Measurements from ENCODE around the gene MRRF. TPM values are rescaled to one million over a fixed set of nuclear protein-coding genes. Genes with fewer than 3 reads are reported as not detected.
A peak's percentile ranks its signal among the peaks of the same experiment; 100 is the strongest.
"Not testable (repeated sequence)": the region's sequence is repeated elsewhere in the genome, so short reads cannot be mapped to it uniquely, and the experiment has no call there.

Gene MRRF
- polyA plus RNA-seq, 4 donors: 36.6 to 47.0 (median 44.4) TPM

GRCh38 chr9:122349201-122349600, 84.5 kb downstream of the MRRF start:
- DNase-seq (ENCODE audit: low read depth in 4 of 4, low spot score in 2 of 4): no peak

GRCh38 chr9:122350577-122351355, 86.1 kb downstream of the MRRF start:
- DNase-seq (ENCODE audit: low read depth in 4 of 4, low spot score in 2 of 4): peak in 1 of 4 donors; percentile 54

GRCh38 chr9:122354536-122355199, 90.0 kb downstream of the MRRF start:
- no peak for DNase-seq (ENCODE audit: low read depth in 4 of 4, low spot score in 2 of 4)

- DNase-seq (ENCODE audit: low read depth in 4 of 4, low spot score in 2 of 4): no peak
Measured at GRCh38 chr9:122355336-122355875, 90.7 kb downstream of the MRRF start.

- no peak for DNase-seq (ENCODE audit: low read depth in 4 of 4, low spot score in 2 of 4)
Measured at GRCh38 chr9:122356627-122357026, 91.9 kb downstream of the MRRF start.

- no peak for DNase-seq (ENCODE audit: low read depth in 4 of 4, low spot score in 2 of 4)
Measured at GRCh38 chr9:122360891-122361290, 96.2 kb downstream of the MRRF start.

GRCh38 chr9:122363131-122363530, 98.4 kb downstream of the MRRF start:
- DNase-seq (ENCODE audit: low read depth in 4 of 4, low spot score in 2 of 4): not testable (repeated sequence)

GRCh38 chr9:122364117-122364782, 99.6 kb downstream of the MRRF start:
- no peak for DNase-seq (ENCODE audit: low read depth in 4 of 4, low spot score in 2 of 4)

GRCh38 chr9:122364783-122365150, 100.1 kb downstream of the MRRF start:
- no peak for DNase-seq (ENCODE audit: low read depth in 4 of 4, low spot score in 2 of 4)

GRCh38 chr9:122366074-122366660, 101.5 kb downstream of the MRRF start:
- no peak for DNase-seq (ENCODE audit: low read depth in 4 of 4, low spot score in 2 of 4)

- DNase-seq (ENCODE audit: low read depth in 4 of 4, low spot score in 2 of 4): no peak
Measured at GRCh38 chr9:122367065-122367464, 102.4 kb downstream of the MRRF start.

- no peak for DNase-seq (ENCODE audit: low read depth in 4 of 4, low spot score in 2 of 4)
Measured at GRCh38 chr9:122367774-122368460, 103.2 kb downstream of the MRRF start.

- no peak for DNase-seq (ENCODE audit: low read depth in 4 of 4, low spot score in 2 of 4)
Measured at GRCh38 chr9:122368642-122369041, 104.0 kb downstream of the MRRF start.

GRCh38 chr9:122370303-122370702, 105.6 kb downstream of the MRRF start:
- DNase-seq (ENCODE audit: low read depth in 4 of 4, low spot score in 2 of 4): no peak

- DNase-seq (ENCODE audit: low read depth in 4 of 4, low spot score in 2 of 4): no peak
Measured at GRCh38 chr9:122370869-122371755, 106.4 kb downstream of the MRRF start, which contains the start of gene PTGS1. Gene PTGS1 (plus strand): TSS chr9:122371024. CDS start chr9:122371085, 61 bp downstream.

- DNase-seq (ENCODE audit: low read depth in 4 of 4, low spot score in 2 of 4): no peak
Measured at GRCh38 chr9:122371846-122372245, 107.2 kb downstream of the MRRF start.

- DNase-seq (ENCODE audit: low read depth in 4 of 4, low spot score in 2 of 4): no peak
Measured at GRCh38 chr9:122372856-122373845, 108.5 kb downstream of the MRRF start.

- no peak for DNase-seq (ENCODE audit: low read depth in 4 of 4, low spot score in 2 of 4)
Measured at GRCh38 chr9:122374885-122375420, 110.3 kb downstream of the MRRF start.
